IPS-18a (cell line): ENCODE measurements around the gene SMIM31.

Source experiments
- H3K27ac ChIP-seq: one replicate; pipeline ENCODE4 v1.5.1; 2013; ENCODE audit warnings: low read length
- H3K27me3 ChIP-seq: one replicate; pipeline ENCODE4 v1.6.1; 2013; ENCODE audit warnings: mild to moderate bottlenecking, low read length; ENCODE audit not compliant: control insufficient read depth, insufficient read depth
- H3K36me3 ChIP-seq: one replicate; pipeline ENCODE4 v1.6.1; 2013; ENCODE audit warnings: low read depth, low read length; ENCODE audit not compliant: control insufficient read depth
- H3K4me1 ChIP-seq: one replicate; pipeline ENCODE4 v1.6.1; 2013; ENCODE audit warnings: low read depth, low read length; ENCODE audit not compliant: control insufficient read depth
- H3K4me3 ChIP-seq: one replicate; pipeline ENCODE4 v1.5.1; 2013; ENCODE audit warnings: low read length
- H3K9ac ChIP-seq: one replicate; pipeline ENCODE4 v1.6.1; 2013; ENCODE audit warnings: mild to moderate bottlenecking, low read length, moderate library complexity
- H3K9me3 ChIP-seq: one replicate; pipeline ENCODE4 v1.6.1; 2013; ENCODE audit warnings: low read depth, low read length; ENCODE audit not compliant: control insufficient read depth

SMIM31 gene

DNA sequence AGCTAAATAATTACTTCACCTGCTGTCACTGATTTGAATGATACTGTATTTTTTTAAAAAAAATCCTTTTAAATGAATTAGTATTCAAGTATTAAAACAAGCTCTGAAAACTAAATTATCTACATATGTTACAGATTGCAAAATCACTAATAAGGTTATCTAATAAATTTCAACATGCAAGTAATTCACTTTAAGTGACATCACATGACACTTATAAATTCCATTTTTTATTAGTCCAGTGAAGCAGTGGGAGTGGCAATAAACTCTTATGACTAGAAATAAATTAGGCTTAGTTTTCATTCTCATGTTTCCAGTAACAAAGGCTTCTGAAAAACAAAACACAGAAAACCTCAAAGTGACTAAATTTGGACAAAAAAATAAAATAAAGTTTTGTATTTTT, 36.3 kb downstream of the SMIM31 start:
- no peaks in the 10 kb centered on the region for H3K27me3 ChIP-seq
- H3K27ac ChIP-seq: no peak overlapping the region
- H3K9ac ChIP-seq: no peak overlapping the region
- no peaks in the 10 kb centered on the region for H3K36me3 ChIP-seq
- H3K4me1 ChIP-seq: peaks cover 10% of the 10 kb centered on the region
- no peak overlapping the region for H3K4me3 ChIP-seq
- no peaks in the 10 kb centered on the region for H3K9me3 ChIP-seq

DNA sequence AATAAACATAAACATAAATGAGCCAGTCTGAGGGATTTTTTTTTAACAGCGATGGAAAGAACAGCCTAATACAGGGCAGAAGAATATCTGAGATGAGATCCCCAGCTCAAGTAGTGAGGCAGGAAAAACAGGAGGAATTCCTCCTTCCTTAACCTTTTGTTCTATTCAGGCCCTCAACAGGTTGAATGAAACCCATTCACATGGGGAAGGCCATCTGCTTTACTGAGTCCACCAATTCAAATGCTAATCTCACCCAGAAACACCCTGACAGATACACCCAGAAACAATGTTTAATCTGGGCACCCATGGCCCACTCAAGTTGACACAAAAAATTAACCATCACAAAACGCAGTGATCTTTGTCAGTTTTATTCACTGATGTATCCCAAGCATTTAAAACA, 45.5 kb downstream of the SMIM31 start:
- H3K27ac ChIP-seq: peak overlapping the region; percentile 33
- peaks cover 19% of the 10 kb centered on the region for H3K4me1 ChIP-seq
- no peaks in the 10 kb centered on the region for H3K9me3 ChIP-seq
- no peaks in the 10 kb centered on the region for H3K36me3 ChIP-seq
- no peak overlapping the region for H3K9ac ChIP-seq
- no peaks in the 10 kb centered on the region for H3K27me3 ChIP-seq
- H3K4me3 ChIP-seq: no peak overlapping the region

DNA sequence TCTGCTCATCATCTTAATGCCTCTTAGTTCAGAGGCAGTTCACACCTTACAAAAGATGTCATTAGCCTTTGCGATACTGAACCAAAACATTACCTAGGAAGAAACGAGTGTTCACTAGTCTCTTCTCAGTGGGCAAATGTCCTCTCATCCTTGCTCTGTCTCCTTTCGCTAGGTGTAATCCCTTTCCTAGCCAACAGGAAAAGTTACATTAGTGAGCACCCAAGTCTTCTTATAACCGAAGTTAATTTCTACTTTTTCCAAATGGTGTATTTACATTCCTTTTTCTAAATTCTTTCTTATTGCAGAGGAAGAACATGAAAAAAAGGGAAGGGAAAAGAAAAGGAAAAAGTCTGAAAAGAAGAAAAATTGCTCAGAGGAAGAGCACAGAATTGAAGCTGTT, 46.9 kb downstream of the SMIM31 start:
- Histone ChIP-seq H3K27me3 (no peaks in the 10 kb centered on the region), H3K27ac (peak overlapping the region; percentile 33), H3K4me3 (no peak overlapping the region), H3K36me3 (no peaks in the 10 kb centered on the region), H3K9ac (no peak overlapping the region), H3K9me3 (no peaks in the 10 kb centered on the region), H3K4me1 (peaks cover 26% of the 10 kb centered on the region)

DNA sequence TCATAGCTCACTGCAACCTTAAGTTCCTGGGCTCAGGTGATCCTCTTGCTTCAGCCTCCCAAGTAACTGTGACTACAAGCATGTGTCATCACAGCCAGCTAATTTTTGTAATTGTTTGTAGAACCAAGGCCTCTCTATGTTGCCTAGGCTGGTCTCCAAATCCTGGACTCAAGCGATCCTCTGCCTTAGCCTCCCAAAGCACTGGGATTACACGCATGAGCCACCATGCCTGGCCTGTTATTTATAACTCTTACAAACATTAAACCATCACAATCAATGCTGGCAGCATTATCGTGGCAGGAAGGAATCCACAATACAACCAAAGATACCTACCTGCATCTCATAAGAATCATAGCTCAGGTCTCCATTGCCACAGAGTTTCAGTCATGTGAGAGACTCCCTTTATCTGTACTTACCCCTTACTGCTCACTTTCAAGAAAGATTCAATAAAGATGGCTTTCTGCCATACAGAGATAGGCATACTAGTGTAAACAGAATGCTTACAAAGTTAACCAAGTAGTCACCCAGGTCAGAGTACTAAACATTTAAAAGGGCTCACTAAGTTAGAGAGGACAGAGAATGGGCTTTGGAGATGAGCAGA, 48.5 kb downstream of the SMIM31 start:
- no peak overlapping the region for H3K9ac ChIP-seq
- no peaks in the 10 kb centered on the region for H3K36me3 ChIP-seq
- H3K27me3 ChIP-seq: no peaks in the 10 kb centered on the region
- H3K4me1 ChIP-seq: peaks cover 28% of the 10 kb centered on the region
- H3K4me3 ChIP-seq: no peak overlapping the region
- H3K9me3 ChIP-seq: no peaks in the 10 kb centered on the region
- no peak overlapping the region for H3K27ac ChIP-seq

DNA sequence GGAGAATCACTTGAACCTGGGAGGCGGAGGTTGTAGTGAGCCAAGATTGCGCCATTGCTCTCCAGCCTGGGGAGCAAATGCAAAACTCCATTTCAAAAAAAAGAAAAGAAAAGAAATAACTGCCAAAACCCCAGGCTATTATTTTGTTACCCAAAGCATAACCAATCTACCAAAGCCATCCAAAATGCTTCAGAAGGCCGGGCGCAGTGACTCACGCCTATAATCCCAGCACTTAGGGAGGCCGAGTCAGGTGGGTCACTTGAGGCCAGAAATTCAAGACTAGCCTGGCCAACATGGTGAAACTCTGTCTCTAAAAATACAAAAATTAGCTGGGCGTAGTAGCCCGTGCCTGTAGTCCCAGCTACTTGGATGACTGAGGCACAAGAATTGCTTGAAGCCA, 49.8 kb downstream of the SMIM31 start:
- Histone ChIP-seq H3K27ac (no peak overlapping the region), H3K4me1 (peaks cover 31% of the 10 kb centered on the region), H3K9ac (no peak overlapping the region), H3K27me3 (no peaks in the 10 kb centered on the region), H3K9me3 (no peaks in the 10 kb centered on the region), H3K36me3 (no peaks in the 10 kb centered on the region), H3K4me3 (no peak overlapping the region)

DNA sequence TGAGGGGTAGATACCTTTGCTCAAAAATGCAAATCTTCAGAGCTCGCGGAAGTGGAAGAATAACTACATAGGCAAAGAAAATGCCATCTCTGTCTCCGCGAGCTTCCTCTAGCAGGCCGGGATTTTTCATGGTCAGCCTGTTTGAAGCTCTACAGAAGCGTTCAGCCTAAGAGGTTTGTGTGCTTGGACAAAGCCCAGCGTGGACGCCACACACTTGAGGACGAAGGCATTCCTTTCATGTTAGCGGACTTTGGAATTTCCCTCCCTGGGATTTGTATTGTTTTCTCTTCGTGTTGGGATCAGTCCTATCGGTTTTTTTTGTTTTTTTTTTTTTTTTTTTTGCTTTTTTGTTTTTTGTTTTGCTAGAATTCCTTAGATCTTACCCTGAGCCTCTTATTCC, 53.7 kb downstream of the SMIM31 start:
- Histone ChIP-seq H3K36me3 (no peaks in the 10 kb centered on the region), H3K9me3 (no peaks in the 10 kb centered on the region), H3K4me1 (peaks cover 13% of the 10 kb centered on the region), H3K27ac (peak overlapping the region; percentile 29), H3K9ac (no peak overlapping the region), H3K4me3 (no peak overlapping the region), H3K27me3 (no peaks in the 10 kb centered on the region)

DNA sequence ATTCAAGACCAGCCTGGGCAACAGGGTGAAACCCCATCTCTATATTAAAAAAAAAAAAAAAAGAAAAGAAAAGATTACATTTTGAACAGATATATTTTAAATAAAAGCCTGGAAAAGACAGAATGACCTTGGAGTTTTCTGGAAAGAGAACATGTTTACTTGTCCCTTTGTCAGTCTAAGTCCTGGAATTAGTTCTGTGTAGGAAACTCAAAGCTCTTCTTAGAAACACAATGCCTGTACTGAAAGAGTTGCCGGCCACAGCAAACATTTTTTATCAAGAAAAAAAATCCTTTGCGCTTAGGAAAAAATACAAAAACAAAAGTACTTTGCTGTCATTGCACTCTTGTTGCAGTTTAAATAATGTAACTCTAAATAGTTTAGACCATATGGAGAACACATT, 59.6 kb downstream of the SMIM31 start:
- Histone ChIP-seq H3K36me3 (no peaks in the 10 kb centered on the region), H3K4me3 (no peak overlapping the region), H3K4me1 (peaks cover 7% of the 10 kb centered on the region), H3K27me3 (no peaks in the 10 kb centered on the region), H3K27ac (no peak overlapping the region), H3K9me3 (no peaks in the 10 kb centered on the region), H3K9ac (no peak overlapping the region)

DNA sequence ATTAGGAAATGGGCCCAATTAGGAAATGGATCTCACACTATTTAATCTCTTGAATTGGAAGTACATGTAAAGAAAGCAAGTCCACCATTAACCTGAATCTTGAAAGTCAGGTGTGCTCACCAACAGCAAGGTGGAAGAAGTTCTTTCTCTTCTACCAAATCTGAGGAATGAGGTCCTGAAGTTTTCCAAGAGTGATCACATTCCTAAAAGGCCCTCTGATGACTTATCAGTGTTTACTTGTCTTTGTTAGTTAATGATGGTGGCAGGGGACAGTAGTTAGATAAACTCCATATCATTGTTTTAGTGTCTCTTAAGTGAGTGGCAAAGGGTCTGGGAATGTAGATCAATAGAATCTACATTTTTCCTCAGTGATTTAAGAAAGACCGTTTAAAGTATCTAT, 61.8 kb downstream of the SMIM31 start:
- Histone ChIP-seq H3K27me3 (no peaks in the 10 kb centered on the region), H3K4me1 (peaks cover 18% of the 10 kb centered on the region), H3K4me3 (no peak overlapping the region), H3K36me3 (no peaks in the 10 kb centered on the region), H3K9ac (no peak overlapping the region), H3K9me3 (no peaks in the 10 kb centered on the region), H3K27ac (no peak overlapping the region)

DNA sequence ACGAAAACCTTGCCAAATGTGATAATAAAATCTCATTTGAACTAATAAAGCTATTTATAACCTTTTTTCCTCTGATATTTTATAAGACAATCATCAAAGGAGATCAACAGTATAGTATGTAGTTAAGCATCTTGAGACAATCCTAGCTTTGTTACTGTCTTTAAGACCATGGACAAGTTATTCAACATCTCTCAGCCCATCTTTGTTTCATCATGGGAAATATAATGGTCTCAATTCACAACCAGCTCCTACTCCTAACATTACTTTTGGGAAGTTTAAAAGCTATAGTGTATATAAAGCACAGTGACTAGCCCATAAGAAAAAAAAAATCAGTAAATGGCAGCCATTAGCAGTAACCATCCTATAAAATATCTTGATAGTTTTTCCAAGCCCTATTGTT, 65.4 kb downstream of the SMIM31 start:
- H3K4me3 ChIP-seq: no peak overlapping the region
- H3K27ac ChIP-seq: no peak overlapping the region
- H3K36me3 ChIP-seq: no peaks in the 10 kb centered on the region
- H3K9me3 ChIP-seq: no peaks in the 10 kb centered on the region
- H3K9ac ChIP-seq: no peak overlapping the region
- no peaks in the 10 kb centered on the region for H3K27me3 ChIP-seq
- peaks cover 34% of the 10 kb centered on the region for H3K4me1 ChIP-seq

DNA sequence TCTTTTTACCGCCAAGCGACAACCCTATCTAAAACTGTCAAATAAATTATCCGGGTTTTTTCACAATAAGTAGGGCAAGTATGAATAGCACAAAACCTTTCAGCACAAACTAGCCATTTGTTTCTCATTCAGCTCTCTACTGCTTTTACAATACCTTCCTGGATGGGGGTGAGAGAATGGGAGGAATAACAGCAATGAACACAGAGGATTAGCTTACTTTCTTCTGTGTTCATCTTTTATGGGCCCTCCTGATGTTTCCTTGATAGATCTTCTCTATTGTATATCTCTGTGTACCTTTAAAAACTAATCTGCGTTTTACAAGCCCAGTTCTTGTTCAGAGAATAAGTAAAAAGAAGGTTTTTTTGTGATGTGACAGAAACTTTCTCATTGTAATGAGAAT, 67.8 kb downstream of the SMIM31 start:
- no peak overlapping the region for H3K27ac ChIP-seq
- no peaks in the 10 kb centered on the region for H3K9me3 ChIP-seq
- H3K9ac ChIP-seq: no peak overlapping the region
- H3K36me3 ChIP-seq: no peaks in the 10 kb centered on the region
- H3K4me3 ChIP-seq: no peak overlapping the region
- no peaks in the 10 kb centered on the region for H3K27me3 ChIP-seq
- H3K4me1 ChIP-seq: peaks cover 26% of the 10 kb centered on the region

DNA sequence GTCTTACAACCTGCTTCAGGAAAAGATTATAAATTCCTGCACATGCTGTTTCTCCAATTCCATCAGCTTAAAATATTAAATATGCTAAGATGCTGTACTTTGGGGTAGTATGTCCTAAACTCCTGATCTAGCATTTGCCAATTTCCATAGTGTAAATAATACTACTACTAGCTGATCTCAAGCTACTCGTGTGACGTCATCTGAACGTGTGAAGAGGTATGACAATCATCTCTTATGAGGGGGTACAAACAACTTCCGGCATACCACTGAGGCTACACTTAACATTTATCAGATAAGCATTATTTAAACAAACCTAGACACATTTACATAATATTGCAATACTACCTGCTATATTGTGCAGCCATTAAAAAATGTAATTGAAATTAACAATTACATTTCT, 70.7 kb downstream of the SMIM31 start:
- no peaks in the 10 kb centered on the region for H3K9me3 ChIP-seq
- H3K4me3 ChIP-seq: no peak overlapping the region
- no peaks in the 10 kb centered on the region for H3K27me3 ChIP-seq
- no peak overlapping the region for H3K27ac ChIP-seq
- peaks cover 36% of the 10 kb centered on the region for H3K4me1 ChIP-seq
- no peak overlapping the region for H3K9ac ChIP-seq
- H3K36me3 ChIP-seq: no peaks in the 10 kb centered on the region

DNA sequence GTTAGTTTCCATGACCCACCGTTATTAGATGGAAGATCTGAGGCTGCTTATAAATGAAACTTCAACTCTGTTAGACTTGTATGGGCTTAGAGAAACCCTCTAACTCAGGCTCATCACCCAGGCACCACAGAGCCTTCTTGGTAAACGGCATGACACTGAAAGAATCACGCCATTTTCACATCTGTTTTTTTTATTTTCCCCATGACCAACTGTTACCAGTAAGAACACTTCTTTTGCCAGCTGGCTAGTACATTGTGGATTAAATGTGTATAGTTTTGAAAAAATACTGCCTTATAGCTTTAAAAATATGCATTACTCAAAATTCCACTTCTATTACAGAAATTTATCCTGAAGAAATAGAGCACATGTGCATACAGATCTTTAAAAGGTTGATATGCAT, 75.0 kb downstream of the SMIM31 start:
- H3K4me1 ChIP-seq: peaks cover 9% of the 10 kb centered on the region
- no peaks in the 10 kb centered on the region for H3K9me3 ChIP-seq
- H3K27ac ChIP-seq: no peak overlapping the region
- H3K4me3 ChIP-seq: no peak overlapping the region
- H3K9ac ChIP-seq: no peak overlapping the region
- no peaks in the 10 kb centered on the region for H3K36me3 ChIP-seq
- H3K27me3 ChIP-seq: no peaks in the 10 kb centered on the region
